Endothelial cell of umbilical vein (primary cell): ENCODE results near the gene GALNT17. TPM values are rescaled to one million over a fixed set of nuclear protein-coding genes. Genes with fewer than 3 reads are reported as not detected.

ENCODE experiments used
- BruUV-seq: library from RNA; stranded (reverse); fragments of 400-500 nt; replicated peaks from 2 replicates; lab custom pipeline; 2021; lab: Mats Ljungman, UMichigan
- CTCF ChIA-PET: fragments of 300-600, 350-600 bp; sonication (Branson Sonifier 250); formaldehyde crosslinking; loops from one replicate; lab custom pipeline; 2021; ENCODE audit warnings: antibody characterized with exemption, inconsistent platforms; lab: Charles Lee
- POLR2A ChIA-PET: fragments of 300-600, 350-600 bp; sonication (Branson Sonifier 250); formaldehyde crosslinking; loops from one replicate; lab custom pipeline; 2021; ENCODE audit warnings: antibody characterized with exemption, inconsistent platforms; lab: Charles Lee
- DNase-seq: peaks from one replicate; pipeline ENCODE4 v3.0.0-alpha.2; 2011; ENCODE audit warnings: low read depth, low spot score
- FAIRE-seq: peaks from 2 replicates; lab custom pipeline; 2011; peaks lifted over from hg19 to GRCh38; lab: Jason Lieb, UNC
- H2AFZ ChIP-seq: 2 replicates; pipeline ENCODE4 v1.6.0; 2012; ENCODE audit warnings: low read depth, low read length, control low read depth, inconsistent platforms
- H3K27ac ChIP-seq: 2 replicates; pipeline ENCODE4 v1.5.1; 2011; ENCODE audit warnings: low read depth, mild to moderate bottlenecking, control low read depth, low read length, moderate library complexity; ENCODE audit not compliant: insufficient read depth
- H3K27me3 ChIP-seq, 2 experiments: 2 replicates each; pipeline versions ENCODE4 v1.6.0 to v1.6.1; 2011; ENCODE audit warnings: low read length in 2 of 2, mixed read lengths in 1 of 2; ENCODE audit not compliant: control insufficient read depth in 2 of 2, insufficient read depth in 2 of 2
- H3K36me3 ChIP-seq, 2 experiments: 2 replicates in 1 of 2; 3 replicates in 1 of 2; pipeline ENCODE4 v1.5.1; 2011; ENCODE audit warnings: low read length in 2 of 2, mild to moderate bottlenecking in 1 of 2, moderate library complexity in 1 of 2; ENCODE audit not compliant: control insufficient read depth in 2 of 2, insufficient read depth in 2 of 2; ENCODE audit errors: extremely low read depth in 1 of 2
- H3K4me1 ChIP-seq: 3 replicates; pipeline ENCODE4 v1.5.1; 2011; ENCODE audit warnings: mild to moderate bottlenecking, low read length; ENCODE audit not compliant: control insufficient read depth, insufficient read depth; ENCODE audit errors: extremely low read depth
- H3K4me2 ChIP-seq: 2 replicates; pipeline ENCODE4 v1.6.1; 2011; ENCODE audit warnings: low read length, control low read depth, mixed read lengths; ENCODE audit not compliant: insufficient read depth
- H3K4me3 ChIP-seq, 3 experiments: fragments of 200-600 bp in 1 of 3; sonication (generic), shearing (Covaris generic) in 1 of 3; replicated peaks in 1 of 3; 2 replicates each; pipeline ENCODE4 v1.5.1; 2011 to 2016; ENCODE audit warnings: control low read depth in 3 of 3, low read length in 3 of 3, mild to moderate bottlenecking in 2 of 3, inconsistent platforms in 1 of 3, low read depth in 1 of 3, moderate library complexity in 1 of 3; ENCODE audit not compliant: insufficient read depth in 1 of 3
- H3K79me2 ChIP-seq: 2 replicates; pipeline ENCODE4 v1.6.0; 2012; ENCODE audit warnings: low read length, inconsistent platforms; ENCODE audit not compliant: control insufficient read depth, insufficient read depth
- H3K9ac ChIP-seq: replicated peaks from 2 replicates; pipeline ENCODE3; 2011; ENCODE audit warnings: low read length, control low read depth; ENCODE audit not compliant: insufficient read depth; ENCODE audit errors: extremely low read depth
- H3K9me1 ChIP-seq: replicated peaks from 3 replicates; pipeline ENCODE4 v1.6.0; 2011; ENCODE audit warnings: mild to moderate bottlenecking, low read length; ENCODE audit not compliant: control insufficient read depth, insufficient read depth; ENCODE audit errors: extremely low read depth
- H3K9me3 ChIP-seq: replicated peaks from 2 replicates; pipeline ENCODE4 v1.5.1; 2012; ENCODE audit warnings: low read length, inconsistent platforms; ENCODE audit not compliant: control insufficient read depth, insufficient read depth
- H4K20me1 ChIP-seq: replicated peaks from 2 replicates; pipeline ENCODE3; 2011; ENCODE audit warnings: mild to moderate bottlenecking, low read length; ENCODE audit not compliant: control insufficient read depth, insufficient read depth; ENCODE audit errors: extremely low read depth
- CTCF ChIP-seq, 2 donors: IDR thresholded peaks; 1 replicate in 1 of 2; 2 replicates in 1 of 2; pipeline ENCODE4 v1.5.1; 2011; ENCODE audit warnings: low read length in 2 of 2, mild to moderate bottlenecking in 2 of 2, moderate library complexity in 2 of 2, control low read depth in 1 of 2, inconsistent platforms in 1 of 2, low read depth in 1 of 2; ENCODE audit not compliant: insufficient read depth in 1 of 2; ENCODE audit errors: extremely low read depth in 1 of 2
- EZH2 ChIP-seq: IDR thresholded peaks from 2 replicates; pipeline ENCODE4 v1.6.1; 2012; ENCODE audit warnings: borderline replicate concordance, low read depth, mild to moderate bottlenecking, moderate library complexity, low read length, inconsistent platforms; ENCODE audit not compliant: severe bottlenecking
- FOS ChIP-seq: IDR thresholded peaks from 2 replicates; pipeline ENCODE4 v1.6.1; 2011; ENCODE audit warnings: mild to moderate bottlenecking, low read length, moderate library complexity, borderline replicate concordance; ENCODE audit not compliant: insufficient read depth
- GATA2 ChIP-seq: IDR thresholded peaks from 2 replicates; pipeline ENCODE4 v1.7.0; 2011; ENCODE audit warnings: low read depth, mild to moderate bottlenecking, moderate library complexity, mixed read lengths, low read length; ENCODE audit not compliant: insufficient read length, insufficient read depth
- JUN ChIP-seq: IDR thresholded peaks from 2 replicates; pipeline ENCODE4 v1.6.1; 2011; ENCODE audit warnings: borderline replicate concordance, low read depth; ENCODE audit not compliant: insufficient read length, insufficient read depth
- MAX ChIP-seq: IDR thresholded peaks from 2 replicates; pipeline ENCODE4 v1.6.1; 2011; ENCODE audit not compliant: insufficient read depth, insufficient read length
- MYC ChIP-seq: IDR thresholded peaks from one replicate; pipeline ENCODE4 v1.6.1; 2011; ENCODE audit warnings: mild to moderate bottlenecking, low read depth, low read length
- POLR2A ChIP-seq: IDR thresholded peaks from 2 replicates; pipeline ENCODE4 v1.6.1; 2012; ENCODE audit warnings: low read depth, mild to moderate bottlenecking, control low read depth, low read length
- POLR2AphosphoS5 ChIP-seq: IDR thresholded peaks from 2 replicates; pipeline ENCODE4 v1.6.1; 2012; ENCODE audit warnings: low read depth, mild to moderate bottlenecking, control low read depth, low read length, moderate library complexity; ENCODE audit not compliant: insufficient read depth
- dilution Hi-C: fragments of 300-500 bp; cut with MboI; formaldehyde crosslinking; loops from one replicate; pipeline ENCODE4 v1.15.0; 2019; ENCODE audit warnings: low sequenced_read_pairs; ENCODE audit not compliant: extremely low pct_ligation_motif_present
- intact Hi-C: fragments of 100-400 bp; cut with micrococcal nuclease; formaldehyde crosslinking; loops from one replicate; pipeline ENCODE4 v1.10.0; 2022
- polyA plus RNA-seq, 4 experiments: library from polyadenylated mRNA; depleted of rRNA in 3 of 4; stranded (reverse) in 3 of 4; unstranded in 1 of 4; fragments of >200 nt; gene quantifications; 2 replicates each; pipeline versions ENCODE4 v1.2.1 to v1.2.3, GENCODE V29; 2011 to 2012; ENCODE audit warnings: missing spikeins in 1 of 4
- total RNA-seq: library from RNA; stranded (reverse); gene quantifications from 2 replicates; pipeline ENCODE4 v1.2.3, GENCODE V29; 2021

Gene GALNT17
- total and polyA plus RNA-seq, 2 donors (not counting 3 experiments of a cell fraction or from before 2014, with no cell fraction given): not detected

GRCh38 chr7:71386152-71386785, 254.3 kb downstream of the GALNT17 start:
- Histone ChIP-seq H3K27ac (no peak overlapping the region), H3K27me3 (no peaks in the 10 kb centered on the region), H3K9ac (no peak overlapping the region), H3K4me3 (no peak overlapping the region), H2AFZ (no peak overlapping the region), H3K79me2 (no peaks in the 10 kb centered on the region), H4K20me1 (no peaks in the 10 kb centered on the region), H3K4me1 (no peaks in the 10 kb centered on the region), H3K9me3 (no peaks in the 10 kb centered on the region), H3K36me3 (no peaks in the 10 kb centered on the region), H3K4me2 (no peak overlapping the region), H3K9me1 (no peaks in the 10 kb centered on the region)
- DNase-seq (no peak), FAIRE-seq (no peak)
- dilution Hi-C loops: no loop called here
- no peak for TF ChIP-seq MYC
- TF ChIP-seq POLR2AphosphoS5: no peak
- TF ChIP-seq FOS: no peak
- no peak for TF ChIP-seq CTCF (IDR thresholded peaks at IDR 0.05; ENCODE audit: extremely low read depth in 1 of 2, insufficient read depth in 1 of 2, low read depth in 1 of 2, low read length in 2 of 2)
- no peak for TF ChIP-seq EZH2
- TF ChIP-seq MAX: no peak
- no peak for TF ChIP-seq GATA2
- no peak for TF ChIP-seq JUN
- TF ChIP-seq POLR2A: no peak
- CTCF ChIA-PET: no interaction called here
- POLR2A ChIA-PET: no interaction called here
- BruUV-seq: no TSS peak
- intact Hi-C loops: no loop called here
